ENCODE measurements around the gene FUCA2.

GRCh38 chr6:143465546-143465945 is 46.0 kb downstream of the FUCA2 start:
- TF ChIP-seq CTCF (IDR thresholded peaks at IDR 0.05; ENCODE audit: borderline replicate concordance, extremely low read depth, low read length, poor library complexity, severe bottlenecking): no peak
- no peak for TF ChIP-seq EZH2 (IDR thresholded peaks at IDR 0.05; ENCODE audit: borderline replicate concordance, low read depth, low read length, severe bottlenecking)
